SK-N-SH treated with all-trans-retinoic acid at 6 μM for 48 hours (cell line): ENCODE results near the gene GRB7.
A peak's percentile ranks its signal among the peaks of the same experiment; 100 is the strongest.

Source experiments
- ATAC-seq: fragments of 200-7000 bp; cut with Tn5 transposase; 3 replicates; pipeline ENCODE4 v1.9.1; 2020; ENCODE audit warnings: mild to moderate bottlenecking, moderate library complexity
- BACH2 ChIP-seq: fragments of 250-450 bp; sonication (Bioruptor Pico); IDR thresholded peaks from 2 replicates; pipeline ENCODE4 v1.9.0; 2021; ENCODE audit warnings: mild to moderate bottlenecking, borderline replicate concordance
- CSDC2 ChIP-seq: fragments of 250-450 bp; sonication (Bioruptor Pico); IDR thresholded peaks from 2 replicates; pipeline ENCODE4 v1.5.0; 2020; ENCODE audit warnings: mild to moderate bottlenecking, moderate library complexity
- CSRNP3 ChIP-seq: fragments of 250-450 bp; sonication (Bioruptor Pico); IDR thresholded peaks from 2 replicates; pipeline ENCODE4 v1.5.1; 2021; ENCODE audit warnings: mild to moderate bottlenecking, moderate library complexity
- ESRRG ChIP-seq: fragments of 250-450 bp; sonication (Bioruptor Pico); IDR thresholded peaks from 2 replicates; pipeline ENCODE4 v1.6.1; 2021; ENCODE audit warnings: mild to moderate bottlenecking
- GLIS3 ChIP-seq: fragments of 250-450 bp; sonication (Bioruptor Pico); IDR thresholded peaks from 2 replicates; pipeline ENCODE4 v1.5.0; 2020; ENCODE audit warnings: mild to moderate bottlenecking, moderate library complexity
- ISL1 ChIP-seq: fragments of 250-450 bp; sonication (Bioruptor Pico); IDR thresholded peaks from 2 replicates; pipeline ENCODE4 v2.1.2; 2022; ENCODE audit warnings: mild to moderate bottlenecking, moderate library complexity
- OSR1 ChIP-seq: fragments of 250-450 bp; sonication (Bioruptor Pico); IDR thresholded peaks from 2 replicates; pipeline ENCODE4 v1.8.0; 2022; ENCODE audit warnings: moderate library complexity, mild to moderate bottlenecking, inconsistent platforms
- PATZ1 ChIP-seq: fragments of 250-450 bp; sonication (Bioruptor Pico); IDR thresholded peaks from 2 replicates; pipeline ENCODE4 v1.8.0; 2020; ENCODE audit warnings: mild to moderate bottlenecking, moderate library complexity, borderline replicate concordance
- POU6F1 ChIP-seq: fragments of 250-450 bp; sonication (Bioruptor Pico); IDR thresholded peaks from 2 replicates; pipeline ENCODE4 v1.8.0; 2021; ENCODE audit warnings: low read depth, mild to moderate bottlenecking, moderate library complexity, borderline replicate concordance
- PPARA ChIP-seq: fragments of 250-450 bp; sonication (Bioruptor Pico); IDR thresholded peaks from 2 replicates; pipeline ENCODE4 v1.5.0; 2020; ENCODE audit warnings: mild to moderate bottlenecking, borderline replicate concordance
- RARB ChIP-seq: fragments of 250-450 bp; sonication (Bioruptor Pico); IDR thresholded peaks from 2 replicates; pipeline ENCODE4 v1.8.0; 2021; ENCODE audit warnings: mild to moderate bottlenecking, moderate library complexity
- SNAI2 ChIP-seq: fragments of 250-450 bp; sonication (Bioruptor Pico); IDR thresholded peaks from 2 replicates; pipeline ENCODE4 v1.5.0; 2020; ENCODE audit warnings: mild to moderate bottlenecking, moderate library complexity
- TCF4 ChIP-seq: fragments of 250-450 bp; sonication (Bioruptor Pico); IDR thresholded peaks from 2 replicates; pipeline ENCODE4 v1.8.0; 2021; ENCODE audit warnings: mild to moderate bottlenecking, moderate library complexity, borderline replicate concordance
- TSHZ2 ChIP-seq: fragments of 250-450 bp; sonication (Bioruptor Pico); IDR thresholded peaks from 2 replicates; pipeline ENCODE4 v1.5.0; 2020; ENCODE audit warnings: mild to moderate bottlenecking, moderate library complexity
- ZC3H10 ChIP-seq: fragments of 250-450 bp; sonication (Bioruptor Pico); IDR thresholded peaks from 2 replicates; pipeline ENCODE4 v1.5.1; 2021; ENCODE audit warnings: mild to moderate bottlenecking, moderate library complexity
- ZFP3 ChIP-seq: fragments of 250-450 bp; sonication (Bioruptor Pico); IDR thresholded peaks from 2 replicates; pipeline ENCODE4 v1.5.0; 2020; ENCODE audit warnings: mild to moderate bottlenecking, moderate library complexity
- ZFP30 ChIP-seq: fragments of 450-650 bp; formaldehyde crosslinking; IDR thresholded peaks from 2 replicates; pipeline ENCODE4 v1.5.0; 2022; ENCODE audit warnings: mild to moderate bottlenecking, moderate library complexity
- ZNF565 ChIP-seq: fragments of 450-650 bp; formaldehyde crosslinking; conservative IDR thresholded peaks from 2 replicates; pipeline ENCODE4 v1.5.0; 2020; ENCODE audit warnings: low read depth, mild to moderate bottlenecking, moderate library complexity
- ZNF70 ChIP-seq: fragments of 450-650 bp; formaldehyde crosslinking; IDR thresholded peaks from 2 replicates; pipeline ENCODE4 v1.5.0; 2020; ENCODE audit warnings: mild to moderate bottlenecking, moderate library complexity
- ZNF8 ChIP-seq: fragments of 450-650 bp; formaldehyde crosslinking; IDR thresholded peaks from 2 replicates; pipeline ENCODE4 v1.5.0; 2020; ENCODE audit warnings: mild to moderate bottlenecking, moderate library complexity

GRB7 gene

GRCh38 chr17:39740357-39741111 is 2.8 kb downstream of the GRB7 start:
- ATAC-seq, result peak; percentile 17; the same call in 1 of the 3 replicates
- TF ChIP-seq TSHZ2 (CRISPR knock-in tag) (no peak), PPARA (CRISPR knock-in tag) (no peak), RARB (CRISPR knock-in tag) (no peak), BACH2 (CRISPR knock-in tag) (no peak), ZFP30 (CRISPR knock-in tag) (no peak)
- TF ChIP-seq, all 23 proteins: peak for 0

- TF ChIP-seq PATZ1 (CRISPR knock-in tag) (no peak), RARB (CRISPR knock-in tag) (no peak), OSR1 (CRISPR knock-in tag) (no peak), BACH2 (CRISPR knock-in tag) (no peak), CSRNP3 (no peak), POU6F1 (no peak), ZNF8 (CRISPR knock-in tag) (no peak), ISL1 (no peak), ZFP3 (CRISPR knock-in tag) (no peak), SNAI2 (CRISPR knock-in tag) (no peak), ESRRG (CRISPR knock-in tag) (no peak), TCF4 (no peak), ZNF70 (no peak)
- ATAC-seq, result no peak
These were observed 4.6 kb downstream of the GRB7 start for GRCh38 chr17:39742126-39742855.

- ATAC-seq, result no peak
- TF ChIP-seq ZC3H10 (CRISPR knock-in tag) (no peak), TSHZ2 (CRISPR knock-in tag) (no peak), SNAI2 (CRISPR knock-in tag) (no peak), ZNF565 (CRISPR knock-in tag) (no peak), ESRRG (CRISPR knock-in tag) (no peak), BACH2 (CRISPR knock-in tag) (no peak), OSR1 (CRISPR knock-in tag) (no peak), ZNF70 (no peak), PATZ1 (CRISPR knock-in tag) (no peak), ZNF8 (CRISPR knock-in tag) (no peak), POU6F1 (no peak), ZFP30 (CRISPR knock-in tag) (no peak), RARB (CRISPR knock-in tag) (no peak), TCF4 (no peak), CSDC2 (CRISPR knock-in tag) (no peak), PPARA (CRISPR knock-in tag) (no peak), GLIS3 (CRISPR knock-in tag) (no peak)
These were observed 5.2 kb downstream of the GRB7 start for GRCh38 chr17:39742856-39743436.
